SK-N-SH (cell line): ENCODE results near the gene DLG2. TPM values are rescaled to one million over a fixed set of nuclear protein-coding genes. Genes with fewer than 3 reads are reported as not detected.

Experiments
- CTCF ChIA-PET: fragments of 300-600, 350-600 bp; formaldehyde crosslinking; extraction: SDS; loops from one replicate; lab custom pipeline; 2021; lab: Yijun Ruan, JAX
- POLR2A ChIA-PET: fragments of 350-600 bp; sonication (Branson Sonifier 250); formaldehyde crosslinking; extraction: SDS; loops from one replicate; lab custom pipeline; 2020; ENCODE audit warnings: antibody characterized with exemption, inconsistent platforms; lab: Yijun Ruan, JAX
- DNase-seq: peaks from one replicate; pipeline ENCODE4 v3.0.0; 2012
- H2AFZ ChIP-seq: fragments of 200-600 bp; sonication (generic); 2 replicates; pipeline ENCODE4 v1.8.1; 2016; ENCODE audit warnings: antibody characterized with exemption, mild to moderate bottlenecking, low read depth
- H3F3A ChIP-seq: fragments of 200-600 bp; sonication (generic); replicated peaks from 2 replicates; pipeline ENCODE3; 2016; ENCODE audit warnings: antibody characterized with exemption, mild to moderate bottlenecking; ENCODE audit not compliant: insufficient read depth
- H3K27ac ChIP-seq, 2 experiments: fragments of 200-500 bp in 1 of 2; fragments of 200-600 bp in 1 of 2; sonication (Bioruptor generic) in 1 of 2; sonication (generic), shearing (Covaris generic) in 1 of 2; 2 replicates each; pipeline versions ENCODE4 v1.5.1 to v1.6.1; 2014 to 2016; ENCODE audit warnings: low read depth in 2 of 2, inconsistent platforms in 1 of 2, low read length in 1 of 2, mild to moderate bottlenecking in 1 of 2, mixed read lengths in 1 of 2
- H3K27me3 ChIP-seq: fragments of 200-600 bp; sonication (generic), shearing (Covaris generic); 2 replicates; pipeline ENCODE4 v1.6.1; 2016; ENCODE audit warnings: mixed run types; ENCODE audit not compliant: insufficient read depth
- H3K36me3 ChIP-seq, 2 experiments: fragments of 200-500 bp in 1 of 2; fragments of 200-600 bp in 1 of 2; sonication (Bioruptor generic) in 1 of 2; sonication (generic) in 1 of 2; replicated peaks in 1 of 2; 2 replicates each; pipeline versions ENCODE3 to v1.5.1; 2014 to 2016; ENCODE audit warnings: low read length in 1 of 2, mild to moderate bottlenecking in 1 of 2; ENCODE audit not compliant: insufficient read depth in 2 of 2, control insufficient read depth in 1 of 2
- H3K4me1 ChIP-seq, 2 experiments: fragments of 200-500 bp in 1 of 2; fragments of 200-600 bp in 1 of 2; sonication (Bioruptor generic) in 1 of 2; sonication (generic), shearing (Covaris generic) in 1 of 2; 2 replicates each; pipeline versions ENCODE4 v1.5.1 to v1.6.1; 2014 to 2016; ENCODE audit warnings: low read depth in 1 of 2, low read length in 1 of 2, mixed run types in 1 of 2; ENCODE audit not compliant: insufficient read depth in 2 of 2, control insufficient read depth in 1 of 2
- H3K4me2 ChIP-seq: fragments of 200-600 bp; sonication (generic), shearing (Covaris generic); 2 replicates; pipeline ENCODE4 v1.6.1; 2017; ENCODE audit warnings: mixed run types
- H3K4me3 ChIP-seq, 2 experiments: fragments of 200-500 bp in 1 of 2; fragments of 200-600 bp in 1 of 2; sonication (Bioruptor generic) in 1 of 2; sonication (generic), shearing (Covaris generic) in 1 of 2; 2 replicates each; pipeline versions ENCODE4 v1.5.1 to v1.8.1; 2014 to 2016; ENCODE audit warnings: low read depth in 2 of 2, inconsistent platforms in 1 of 2, low read length in 1 of 2, mild to moderate bottlenecking in 1 of 2, mixed read lengths in 1 of 2, moderate library complexity in 1 of 2
- H3K79me2 ChIP-seq: fragments of 200-600 bp; sonication (generic); 2 replicates; pipeline ENCODE4 v1.8.1; 2017; ENCODE audit warnings: mild to moderate bottlenecking; ENCODE audit not compliant: insufficient read depth
- H3K9ac ChIP-seq: fragments of 200-600 bp; sonication (generic); 2 replicates; pipeline ENCODE4 v1.6.1; 2017; ENCODE audit warnings: mixed run types
- H3K9me2 ChIP-seq: fragments of 200-600 bp; sonication (generic); 2 replicates; pipeline ENCODE4 v1.6.1; 2017; ENCODE audit warnings: mixed run types
- H3K9me3 ChIP-seq: fragments of 200-600 bp; sonication (generic); 2 replicates; pipeline ENCODE4 v1.6.1; 2017; ENCODE audit warnings: mixed run types, mild to moderate bottlenecking, moderate library complexity
- H4K20me1 ChIP-seq: fragments of 200-600 bp; sonication (generic); 2 replicates; pipeline ENCODE4 v1.6.1; 2017; ENCODE audit warnings: mild to moderate bottlenecking, mixed run types; ENCODE audit not compliant: insufficient read depth
- CHD2 ChIP-seq: fragments of 150-350 bp; IDR thresholded peaks from 2 replicates; pipeline ENCODE4 v1.6.1; 2018; ENCODE audit warnings: low read length; ENCODE audit not compliant: partially characterized antibody
- ELF1 ChIP-seq: IDR thresholded peaks from 2 replicates; pipeline ENCODE4 v1.4.0; 2012
- EP300 ChIP-seq, 2 experiments: IDR thresholded peaks; 2 replicates each; pipeline versions ENCODE4 v1.4.0 to v1.6.1; 2012; ENCODE audit warnings: borderline replicate concordance in 1 of 2, low read depth in 1 of 2, low read length in 1 of 2
- EZH2phosphoT487 ChIP-seq: fragments of 200-600 bp; sonication (generic); IDR thresholded peaks from 2 replicates; pipeline ENCODE4 v1.6.1; 2017; ENCODE audit warnings: low read depth, mixed run types, mild to moderate bottlenecking, antibody characterized with exemption, moderate library complexity, borderline replicate concordance
- FOSL2 ChIP-seq: IDR thresholded peaks from 2 replicates; pipeline ENCODE4 v1.4.0; 2012; ENCODE audit warnings: low read depth, mild to moderate bottlenecking, moderate library complexity, borderline replicate concordance
- FOXJ3 ChIP-seq: sonication (generic); formaldehyde crosslinking; IDR thresholded peaks from 2 replicates; pipeline ENCODE4 v1.5.1; 2020; ENCODE audit warnings: mild to moderate bottlenecking, missing genetic modification reagents
- FOXM1 ChIP-seq: IDR thresholded peaks from 2 replicates; pipeline ENCODE4 v1.4.0; 2012; ENCODE audit warnings: low read depth, mild to moderate bottlenecking
- GABPA ChIP-seq: IDR thresholded peaks from 2 replicates; pipeline ENCODE4 v1.4.0; 2012; ENCODE audit warnings: low read depth, mild to moderate bottlenecking
- GATA2 ChIP-seq: sonication (generic); formaldehyde crosslinking; IDR thresholded peaks from 2 replicates; pipeline ENCODE4 v1.5.0; 2020; ENCODE audit warnings: mild to moderate bottlenecking, missing genetic modification reagents
- JUND ChIP-seq: IDR thresholded peaks from 2 replicates; pipeline ENCODE4 v1.4.0; 2012
- MEF2A ChIP-seq: IDR thresholded peaks from 2 replicates; pipeline ENCODE4 v1.4.0; 2012; ENCODE audit warnings: low read depth, borderline replicate concordance
- MXI1 ChIP-seq: IDR thresholded peaks from 2 replicates; pipeline ENCODE4 v1.6.1; 2012; ENCODE audit warnings: mild to moderate bottlenecking, low read depth, low read length, improper control_type of control experiment
- NFIC ChIP-seq: IDR thresholded peaks from 2 replicates; pipeline ENCODE4 v1.4.0; 2012; ENCODE audit warnings: borderline replicate concordance
- POLR2AphosphoS5 ChIP-seq: IDR thresholded peaks from 2 replicates; pipeline ENCODE4 v1.6.1; 2012; ENCODE audit warnings: low read depth, low read length
- RAD21 ChIP-seq: IDR thresholded peaks from 2 replicates; pipeline ENCODE4 v1.6.1; 2012; ENCODE audit warnings: mild to moderate bottlenecking, low read length
- RCOR1 ChIP-seq: fragments of 150-350 bp; IDR thresholded peaks from 2 replicates; pipeline ENCODE4 v1.6.1; 2017; ENCODE audit warnings: antibody characterized with exemption, low read length
- RXRA ChIP-seq: IDR thresholded peaks from 2 replicates; pipeline ENCODE4 v1.4.0; 2012; ENCODE audit warnings: low read depth, mild to moderate bottlenecking, borderline replicate concordance
- TCF12 ChIP-seq: IDR thresholded peaks from 2 replicates; pipeline ENCODE4 v1.4.0; 2012
- TEAD4 ChIP-seq: IDR thresholded peaks from 2 replicates; pipeline ENCODE4 v1.4.0; 2012; ENCODE audit warnings: mild to moderate bottlenecking, borderline replicate concordance; ENCODE audit not compliant: insufficient read depth
- WGBS: methylation state at CpG from one replicate; pipeline ENCODE4 v1.1.6; 2017; ENCODE audit warnings: low lambda C conversion rate; 5-methylcytosine and 5-hydroxymethylcytosine counted together
- polyA plus RNA-seq, 3 experiments: library from polyadenylated mRNA; depleted of rRNA; stranded (reverse); fragments of >200 nt; gene quantifications; 2 replicates each; pipeline ENCODE4 v1.2.3, GENCODE V29; 2012
- TF ChIP-seq, protein P1 (sequence below): fragments of 150-350 bp; IDR thresholded peaks from 2 replicates; pipeline ENCODE4 v1.6.1; 2017; ENCODE audit warnings: antibody characterized with exemption, low read length, low read depth, borderline replicate concordance
- TF ChIP-seq, protein P2 (sequence below): IDR thresholded peaks from 2 replicates; pipeline ENCODE4 v1.4.0; 2012; ENCODE audit warnings: low read depth, borderline replicate concordance
- TF ChIP-seq, protein P3 (sequence below): IDR thresholded peaks from 2 replicates; pipeline ENCODE4; 2012
- TF ChIP-seq, protein P4 (sequence below): IDR thresholded peaks from 2 replicates; pipeline ENCODE4 v1.4.0; 2012; ENCODE audit warnings: low read depth

Gene DLG2
- polyA plus RNA-seq, 1 of the 3 experiments (the other 2 are of a cell fraction): 0.21 TPM

DNA sequence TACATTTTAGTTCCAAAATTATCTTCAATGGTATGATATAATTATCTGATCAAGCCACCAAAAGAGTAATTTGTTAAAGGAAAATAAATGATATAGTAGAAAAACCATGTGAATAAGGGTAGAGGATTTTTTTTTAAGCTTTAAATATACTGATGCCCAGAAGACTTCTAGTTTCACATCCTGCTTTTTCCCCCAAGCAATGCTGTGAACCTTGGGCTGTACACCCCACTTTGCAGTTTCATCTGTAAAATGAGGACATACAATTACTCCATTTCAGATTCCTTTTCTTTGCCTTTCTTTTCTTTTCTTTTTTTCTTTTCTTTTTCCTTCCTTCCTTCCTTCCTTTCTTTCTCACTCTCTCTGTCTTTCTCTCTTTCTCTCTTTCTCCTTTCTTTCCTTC is 1125.4 kb downstream of the DLG2 start:
- no peak for DNase-seq
- peaks cover 17% of the 10 kb centered on the region for H3F3A ChIP-seq
- CTCF ChIA-PET: no interaction called here
- TF ChIP-seq FOXM1 (no peak), GABPA (no peak), TCF12 (no peak), FOXJ3 (CRISPR knock-in tag) (no peak), GATA2 (CRISPR knock-in tag) (no peak), EZH2phosphoT487 (no peak), NFIC (no peak), ELF1 (no peak), MXI1 (no peak)
- TF ChIP-seq, protein P1, sequence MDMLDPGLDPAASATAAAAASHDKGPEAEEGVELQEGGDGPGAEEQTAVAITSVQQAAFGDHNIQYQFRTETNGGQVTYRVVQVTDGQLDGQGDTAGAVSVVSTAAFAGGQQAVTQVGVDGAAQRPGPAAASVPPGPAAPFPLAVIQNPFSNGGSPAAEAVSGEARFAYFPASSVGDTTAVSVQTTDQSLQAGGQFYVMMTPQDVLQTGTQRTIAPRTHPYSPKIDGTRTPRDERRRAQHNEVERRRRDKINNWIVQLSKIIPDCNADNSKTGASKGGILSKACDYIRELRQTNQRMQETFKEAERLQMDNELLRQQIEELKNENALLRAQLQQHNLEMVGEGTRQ: no peak
- TF ChIP-seq, all 33 proteins: peak for 0
- Histone ChIP-seq H3K4me3 (no peak overlapping the region), H3K27me3 (no peaks in the 10 kb centered on the region), H3K9ac (no peak overlapping the region), H3K9me3 (no peaks in the 10 kb centered on the region), H3K4me2 (no peak overlapping the region), H3K4me1 (peaks cover 0 to 8% of the 10 kb centered on the region in 2 experiments; a peak in 1 of 4 replicates), H3K9me2 (no peaks in the 10 kb centered on the region), H3K27ac (no peak overlapping the region), H4K20me1 (no peaks in the 10 kb centered on the region), H3K36me3 (no peaks in the 10 kb centered on the region), H2AFZ (no peak overlapping the region), H3K79me2 (no peaks in the 10 kb centered on the region)
- POLR2A ChIA-PET: no interaction called here

DNA sequence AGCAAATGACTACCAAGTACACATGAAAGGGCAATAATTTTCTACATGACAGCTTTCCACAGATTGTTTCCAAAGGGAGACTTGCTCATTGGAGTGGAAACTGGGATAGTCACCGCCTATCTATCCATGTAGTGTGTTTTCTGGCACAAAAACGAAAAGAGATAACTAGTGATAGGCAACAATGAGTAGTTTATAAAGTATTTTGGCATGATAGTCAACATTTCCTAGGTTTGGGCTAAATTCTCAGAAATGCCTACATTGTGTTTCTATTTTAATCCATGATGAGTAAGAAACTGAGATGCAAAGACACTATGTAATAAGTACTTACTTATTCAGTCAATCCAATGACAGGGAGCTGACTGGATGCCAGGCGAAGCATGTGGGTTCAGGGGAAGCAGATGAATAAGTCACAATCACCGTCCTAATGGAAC is 1129.1 kb downstream of the DLG2 start:
- H3K36me3 ChIP-seq: no peaks in the 10 kb centered on the region
- WGBS: 4% methylated on average over 4 of the region's 4 CpGs
- no peak overlapping the region for H2AFZ ChIP-seq
- no peaks in the 10 kb centered on the region for H3K79me2 ChIP-seq
- DNase-seq: no peak
- H3K4me2 ChIP-seq: peak overlapping the region; percentile 45; the same call in 1 of the 2 replicates
- POLR2A ChIA-PET: no interaction called here
- no peaks in the 10 kb centered on the region for H4K20me1 ChIP-seq
- peaks cover 17% of the 10 kb centered on the region for H3F3A ChIP-seq
- no peaks in the 10 kb centered on the region for H3K27me3 ChIP-seq
- TF ChIP-seq FOSL2 (peak; percentile 85), TEAD4 (peak; percentile 32; the same call in 1 of the 2 replicates), CHD2 (no peak), RCOR1 (no peak), MXI1 (no peak), ELF1 (no peak), FOXM1 (no peak), EP300 (IDR thresholded peaks at IDR 0.05; ENCODE audit: borderline replicate concordance in 1 of 2, low read depth in 1 of 2, low read length in 1 of 2) (peak; percentile 19 to 74; a peak in 2 of 4 replicates), POLR2AphosphoS5 (peak; percentile 35; the same call in 1 of the 2 replicates), MEF2A (peak; percentile 93), NFIC (peak; percentile 90), TCF12 (peak; percentile 69), RXRA (peak; percentile 22; the same call in 1 of the 2 replicates), RAD21 (no peak), JUND (peak; percentile 72)
- TF ChIP-seq, protein P2, sequence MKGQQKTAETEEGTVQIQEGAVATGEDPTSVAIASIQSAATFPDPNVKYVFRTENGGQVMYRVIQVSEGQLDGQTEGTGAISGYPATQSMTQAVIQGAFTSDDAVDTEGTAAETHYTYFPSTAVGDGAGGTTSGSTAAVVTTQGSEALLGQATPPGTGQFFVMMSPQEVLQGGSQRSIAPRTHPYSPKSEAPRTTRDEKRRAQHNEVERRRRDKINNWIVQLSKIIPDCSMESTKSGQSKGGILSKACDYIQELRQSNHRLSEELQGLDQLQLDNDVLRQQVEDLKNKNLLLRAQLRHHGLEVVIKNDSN: no peak
- TF ChIP-seq, protein P3, sequence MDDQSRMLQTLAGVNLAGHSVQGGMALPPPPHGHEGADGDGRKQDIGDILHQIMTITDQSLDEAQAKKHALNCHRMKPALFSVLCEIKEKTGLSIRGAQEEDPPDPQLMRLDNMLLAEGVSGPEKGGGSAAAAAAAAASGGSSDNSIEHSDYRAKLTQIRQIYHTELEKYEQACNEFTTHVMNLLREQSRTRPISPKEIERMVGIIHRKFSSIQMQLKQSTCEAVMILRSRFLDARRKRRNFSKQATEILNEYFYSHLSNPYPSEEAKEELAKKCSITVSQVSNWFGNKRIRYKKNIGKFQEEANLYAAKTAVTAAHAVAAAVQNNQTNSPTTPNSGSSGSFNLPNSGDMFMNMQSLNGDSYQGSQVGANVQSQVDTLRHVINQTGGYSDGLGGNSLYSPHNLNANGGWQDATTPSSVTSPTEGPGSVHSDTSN: peak; percentile 74
- TF ChIP-seq, protein P4, sequence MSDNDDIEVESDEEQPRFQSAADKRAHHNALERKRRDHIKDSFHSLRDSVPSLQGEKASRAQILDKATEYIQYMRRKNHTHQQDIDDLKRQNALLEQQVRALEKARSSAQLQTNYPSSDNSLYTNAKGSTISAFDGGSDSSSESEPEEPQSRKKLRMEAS: peak; percentile 40; the same call in 1 of the 2 replicates
- TF ChIP-seq, all 33 proteins: peak for 11
- no peak overlapping the region; a peak in 1 of 4 replicates for H3K4me3 ChIP-seq
- no peaks in the 10 kb centered on the region for H3K9me2 ChIP-seq
- CTCF ChIA-PET: no interaction called here
- H3K4me1 ChIP-seq: peaks cover 0 to 8% of the 10 kb centered on the region in 2 experiments; a peak in 1 of 4 replicates
- H3K27ac ChIP-seq: peak overlapping the region in 1 of 2 experiments; percentile 72; a peak in 2 of 4 replicates
- H3K9me3 ChIP-seq: no peaks in the 10 kb centered on the region
- H3K9ac ChIP-seq: no peak overlapping the region
